Mammary epithelial cell (primary cell): ENCODE measurements around the gene OR10R2.

Experiments used
- EZH2 ChIP-seq: IDR thresholded peaks from 2 replicates; pipeline ENCODE4 v1.6.1; 2012; ENCODE audit warnings: low read length, inconsistent platforms, borderline replicate concordance
- TF ChIP-seq, protein P1 (sequence below), 2 donors: IDR thresholded peaks in 1 of 2; conservative IDR thresholded peaks in 1 of 2; 2 replicates each; pipeline ENCODE4 v1.5.1; 2011 to 2012; ENCODE audit warnings: inconsistent platforms in 2 of 2, low read length in 2 of 2, mild to moderate bottlenecking in 2 of 2, control low read depth in 1 of 2, low read depth in 1 of 2; ENCODE audit not compliant: insufficient read depth in 1 of 2; ENCODE audit errors: extremely low read depth in 1 of 2

DNA sequence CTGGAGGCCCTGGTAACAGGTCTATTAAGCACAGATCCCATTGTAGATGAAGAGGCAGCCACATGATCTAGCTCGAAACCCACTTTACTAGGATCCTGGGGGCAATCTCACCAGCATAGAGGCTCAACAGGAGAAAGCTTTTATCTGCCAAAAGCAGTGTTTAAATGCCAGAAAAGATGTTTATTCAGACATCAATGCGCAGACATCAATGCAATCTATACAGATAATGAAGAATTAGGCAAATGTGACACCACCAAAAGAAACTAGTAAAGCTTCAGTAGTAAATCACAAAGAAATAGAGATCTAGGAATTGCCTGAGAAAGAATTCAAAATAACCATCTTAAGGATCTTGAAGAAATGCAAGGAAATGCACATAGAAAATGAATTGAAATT is 49.6 kb downstream of the OR10R2 start:
- TF ChIP-seq, protein P1, sequence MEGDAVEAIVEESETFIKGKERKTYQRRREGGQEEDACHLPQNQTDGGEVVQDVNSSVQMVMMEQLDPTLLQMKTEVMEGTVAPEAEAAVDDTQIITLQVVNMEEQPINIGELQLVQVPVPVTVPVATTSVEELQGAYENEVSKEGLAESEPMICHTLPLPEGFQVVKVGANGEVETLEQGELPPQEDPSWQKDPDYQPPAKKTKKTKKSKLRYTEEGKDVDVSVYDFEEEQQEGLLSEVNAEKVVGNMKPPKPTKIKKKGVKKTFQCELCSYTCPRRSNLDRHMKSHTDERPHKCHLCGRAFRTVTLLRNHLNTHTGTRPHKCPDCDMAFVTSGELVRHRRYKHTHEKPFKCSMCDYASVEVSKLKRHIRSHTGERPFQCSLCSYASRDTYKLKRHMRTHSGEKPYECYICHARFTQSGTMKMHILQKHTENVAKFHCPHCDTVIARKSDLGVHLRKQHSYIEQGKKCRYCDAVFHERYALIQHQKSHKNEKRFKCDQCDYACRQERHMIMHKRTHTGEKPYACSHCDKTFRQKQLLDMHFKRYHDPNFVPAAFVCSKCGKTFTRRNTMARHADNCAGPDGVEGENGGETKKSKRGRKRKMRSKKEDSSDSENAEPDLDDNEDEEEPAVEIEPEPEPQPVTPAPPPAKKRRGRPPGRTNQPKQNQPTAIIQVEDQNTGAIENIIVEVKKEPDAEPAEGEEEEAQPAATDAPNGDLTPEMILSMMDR (conservative IDR thresholded peaks at IDR 0.05 in 1 of 2, IDR thresholded peaks at IDR 0.05 in 1 of 2; ENCODE audit: extremely low read depth in 1 of 2, insufficient read depth in 1 of 2, low read depth in 1 of 2, low read length in 2 of 2) = no peak
- TF ChIP-seq EZH2 = no peak
